Activated B cell treated with CpG ODN at 0.5 μM for 24 hours (primary cell): ENCODE data around the gene ACBD7. TPM values are rescaled to one million over a fixed set of nuclear protein-coding genes. Genes with fewer than 3 reads are reported as not detected.

Experiments used
- ATAC-seq: fragments of 200-7000 bp; cut with Tn5 transposase; one replicate; pipeline ENCODE4 v1.10.0; 2021; ENCODE audit warnings: low read depth, mild to moderate bottlenecking, moderate library complexity
- CTCF ChIA-PET: fragments of 350-600 bp; sonication (Branson Sonifier 250); formaldehyde crosslinking; loops from one replicate; lab custom pipeline; 2021; ENCODE audit warnings: antibody characterized with exemption; lab: Charles Lee
- POLR2A ChIA-PET: fragments of 350-600 bp; sonication (Branson Sonifier 250); formaldehyde crosslinking; loops from one replicate; lab custom pipeline; 2021; ENCODE audit warnings: antibody characterized with exemption; lab: Charles Lee
- DNase-seq: peaks from one replicate; pipeline ENCODE4 v3.0.0; 2022
- H3K27ac Mint-ChIP-seq: one replicate; pipeline ENCODE4 v1.8.0; 2020; ENCODE audit warnings: mixed read lengths
- H3K27me3 Mint-ChIP-seq: one replicate; pipeline ENCODE4 v1.8.0; 2021; ENCODE audit warnings: mixed read lengths
- H3K36me3 Mint-ChIP-seq: one replicate; pipeline ENCODE4 v1.8.0; 2021; ENCODE audit warnings: low read depth, mixed read lengths
- H3K4me1 Mint-ChIP-seq: one replicate; pipeline ENCODE4 v1.8.0; 2021; ENCODE audit warnings: mixed read lengths
- H3K4me3 Mint-ChIP-seq: one replicate; pipeline ENCODE4 v1.8.0; 2020; ENCODE audit warnings: mild to moderate bottlenecking, mixed read lengths
- H3K9me3 Mint-ChIP-seq: one replicate; pipeline ENCODE4 v1.8.0; 2020; ENCODE audit warnings: mixed read lengths
- intact Hi-C: fragments of 100-400 bp; cut with micrococcal nuclease; formaldehyde crosslinking; loops from one replicate; pipeline ENCODE4 v1.15.1; 2024
- total RNA-seq: library from RNA; stranded (reverse); gene quantifications from 2 replicates; pipeline ENCODE4 v1.2.3, GENCODE V29; 2022
- TF ChIP-seq, protein P1 (sequence below): fragments of 200-600 bp; IDR thresholded peaks from one replicate; pipeline ENCODE4 v1.8.0; 2022; ENCODE audit warnings: antibody characterized with exemption, mild to moderate bottlenecking

Gene ACBD7
- total RNA-seq, 1 donor from 2014 or later: not detected

DNA sequence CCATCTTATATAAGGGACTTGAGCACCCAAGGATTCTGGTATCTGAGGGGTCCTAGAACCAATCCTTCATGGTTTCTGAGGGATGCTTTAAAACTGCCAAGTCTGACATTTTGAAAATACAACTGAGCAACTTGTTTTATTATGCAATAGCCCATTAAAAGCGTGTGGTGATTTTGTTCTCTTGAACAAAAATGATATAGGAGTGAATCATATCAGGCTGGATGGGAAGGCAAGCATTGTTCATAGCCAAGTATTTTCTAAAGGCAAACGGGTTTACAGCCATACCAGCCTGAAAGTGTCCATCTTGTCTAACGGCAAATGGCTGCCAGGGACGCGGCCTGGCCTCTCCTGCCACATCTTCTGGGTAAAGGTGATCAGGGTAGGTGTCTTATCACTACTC lies 31.9 kb upstream of the ACBD7 start:
- intact Hi-C loops: no loop called here
- H3K27me3 Mint-ChIP-seq: no peaks in the 10 kb centered on the region
- H3K4me1 Mint-ChIP-seq: peaks cover 4% of the 10 kb centered on the region
- CTCF ChIA-PET: no interaction called here
- no peak for DNase-seq
- no peak overlapping the region for H3K4me3 Mint-ChIP-seq
- no peak overlapping the region for H3K27ac Mint-ChIP-seq
- ATAC-seq: no peak
- POLR2A ChIA-PET: no interaction called here
- H3K9me3 Mint-ChIP-seq: no peaks in the 10 kb centered on the region
- peaks cover 38% of the 10 kb centered on the region for H3K36me3 Mint-ChIP-seq
- TF ChIP-seq, protein P1, sequence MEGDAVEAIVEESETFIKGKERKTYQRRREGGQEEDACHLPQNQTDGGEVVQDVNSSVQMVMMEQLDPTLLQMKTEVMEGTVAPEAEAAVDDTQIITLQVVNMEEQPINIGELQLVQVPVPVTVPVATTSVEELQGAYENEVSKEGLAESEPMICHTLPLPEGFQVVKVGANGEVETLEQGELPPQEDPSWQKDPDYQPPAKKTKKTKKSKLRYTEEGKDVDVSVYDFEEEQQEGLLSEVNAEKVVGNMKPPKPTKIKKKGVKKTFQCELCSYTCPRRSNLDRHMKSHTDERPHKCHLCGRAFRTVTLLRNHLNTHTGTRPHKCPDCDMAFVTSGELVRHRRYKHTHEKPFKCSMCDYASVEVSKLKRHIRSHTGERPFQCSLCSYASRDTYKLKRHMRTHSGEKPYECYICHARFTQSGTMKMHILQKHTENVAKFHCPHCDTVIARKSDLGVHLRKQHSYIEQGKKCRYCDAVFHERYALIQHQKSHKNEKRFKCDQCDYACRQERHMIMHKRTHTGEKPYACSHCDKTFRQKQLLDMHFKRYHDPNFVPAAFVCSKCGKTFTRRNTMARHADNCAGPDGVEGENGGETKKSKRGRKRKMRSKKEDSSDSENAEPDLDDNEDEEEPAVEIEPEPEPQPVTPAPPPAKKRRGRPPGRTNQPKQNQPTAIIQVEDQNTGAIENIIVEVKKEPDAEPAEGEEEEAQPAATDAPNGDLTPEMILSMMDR: no peak

DNA sequence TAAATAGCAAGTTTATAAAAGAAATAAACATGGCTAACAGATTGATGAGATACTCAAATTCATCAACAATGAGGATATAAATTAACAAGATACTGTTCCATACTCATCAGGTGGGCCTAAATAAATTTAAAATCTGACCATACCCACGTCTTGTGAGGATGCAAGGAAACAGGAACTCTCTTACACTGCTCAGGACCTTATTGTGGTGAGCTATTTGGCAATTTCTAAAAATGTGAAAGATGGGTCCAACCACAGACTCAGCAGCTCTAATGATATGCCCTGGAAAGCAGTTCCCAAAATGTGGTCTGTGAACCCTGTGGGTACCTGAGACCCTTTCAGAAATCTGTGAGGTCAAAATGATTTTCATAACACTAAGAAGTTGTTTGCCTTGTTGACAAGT lies 30.0 kb upstream of the ACBD7 start:
- H3K4me1 Mint-ChIP-seq: peaks cover 4% of the 10 kb centered on the region
- no peaks in the 10 kb centered on the region for H3K9me3 Mint-ChIP-seq
- ATAC-seq (no peak), DNase-seq (no peak)
- no peak overlapping the region for H3K27ac Mint-ChIP-seq
- CTCF ChIA-PET: no interaction called here
- POLR2A ChIA-PET: no interaction called here
- peaks cover 34% of the 10 kb centered on the region for H3K36me3 Mint-ChIP-seq
- H3K4me3 Mint-ChIP-seq: no peak overlapping the region
- intact Hi-C loops: no loop called here
- TF ChIP-seq, protein P1: no peak
- no peaks in the 10 kb centered on the region for H3K27me3 Mint-ChIP-seq

DNA sequence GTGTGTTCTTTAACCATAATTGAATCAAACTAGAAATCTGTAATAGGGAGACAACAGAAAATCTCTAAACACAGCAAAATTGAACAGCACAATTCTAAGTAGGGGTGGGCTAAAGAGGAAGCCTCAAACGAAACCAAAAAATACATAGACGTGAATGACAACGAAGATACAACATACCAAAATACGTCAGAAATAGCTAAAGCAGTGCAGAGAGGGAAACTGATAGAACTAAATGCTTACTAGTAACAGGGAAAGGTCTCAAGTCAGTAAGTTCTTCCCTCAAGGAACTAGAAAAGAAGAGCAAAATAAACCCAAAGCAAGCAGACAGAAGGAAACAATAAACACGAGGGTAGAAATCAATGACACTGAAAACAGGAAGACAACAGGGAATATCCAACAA lies 27.6 kb upstream of the ACBD7 start:
- CTCF ChIA-PET: interaction anchor here (1.3 kb wide), 2 partner anchors 10 to 17 kb away, joined by 3 to 4 read pairs; no protein-coding TSS in a partner anchor
- intact Hi-C loops: no loop called here
- ATAC-seq (no peak), DNase-seq (no peak)
- TF ChIP-seq, protein P1: no peak
- Mint-ChIP-seq H3K36me3 (peaks cover 38% of the 10 kb centered on the region), H3K27me3 (no peaks in the 10 kb centered on the region), H3K9me3 (no peaks in the 10 kb centered on the region), H3K4me1 (peaks cover 2% of the 10 kb centered on the region), H3K4me3 (no peak overlapping the region), H3K27ac (no peak overlapping the region)
- POLR2A ChIA-PET: no interaction called here

DNA sequence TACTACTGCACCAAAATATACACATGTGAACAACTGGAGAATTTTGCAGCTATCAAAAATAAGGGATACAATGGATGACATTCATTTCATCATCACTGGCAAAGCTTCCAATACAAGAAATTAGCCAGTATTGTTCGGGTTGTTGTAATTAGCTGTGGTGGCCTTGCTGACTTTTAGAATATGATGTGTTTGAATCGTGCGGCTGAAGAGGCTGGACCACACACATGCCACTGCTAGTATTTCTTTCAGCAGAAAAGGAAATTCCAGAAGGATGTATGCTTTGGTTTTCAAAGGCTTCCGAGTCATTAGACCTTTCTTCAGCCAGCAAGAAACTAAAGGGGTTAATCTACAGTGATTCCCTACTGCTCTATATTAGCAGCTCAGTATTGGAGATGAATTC lies 25.2 kb upstream of the ACBD7 start:
- Mint-ChIP-seq H3K27me3 (no peaks in the 10 kb centered on the region), H3K36me3 (peaks cover 30% of the 10 kb centered on the region), H3K27ac (no peak overlapping the region), H3K4me1 (peaks cover 2% of the 10 kb centered on the region), H3K4me3 (no peak overlapping the region), H3K9me3 (no peaks in the 10 kb centered on the region)
- DNase-seq: no peak
- TF ChIP-seq, protein P1: no peak
- ChIA-PET CTCF (no interaction called here), POLR2A (interaction anchor here (0.6 kb wide), 2 partner anchors 14 to 1503 kb away, joined by 5 to 7 read pairs; no protein-coding TSS in a partner anchor)
- ATAC-seq: no peak
- intact Hi-C loops: no loop called here

DNA sequence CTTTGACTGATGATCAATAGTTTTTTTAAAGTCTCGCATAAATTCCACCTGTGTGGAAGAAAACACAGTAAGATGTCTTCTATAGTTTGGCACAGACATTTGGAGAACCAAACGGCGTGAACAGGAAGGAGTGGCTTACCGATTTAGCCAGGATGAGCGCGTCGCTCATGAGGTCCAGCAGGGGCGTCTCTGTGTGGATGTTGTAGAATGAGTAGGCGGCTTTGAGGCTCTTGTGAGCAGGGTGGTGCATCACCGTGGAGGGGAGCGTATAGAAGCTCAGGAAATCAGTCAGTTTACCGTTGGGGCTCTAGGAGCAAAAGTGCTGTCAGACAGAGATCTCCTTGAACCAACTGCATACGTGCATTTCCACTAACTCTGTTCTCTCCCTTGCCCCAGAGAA lies 24.1 kb upstream of the ACBD7 start:
- ATAC-seq (no peak), DNase-seq (no peak)
- no peaks in the 10 kb centered on the region for H3K27me3 Mint-ChIP-seq
- H3K9me3 Mint-ChIP-seq: no peaks in the 10 kb centered on the region
- ChIA-PET CTCF (no interaction called here), POLR2A (no interaction called here)
- no peak overlapping the region for H3K27ac Mint-ChIP-seq
- H3K4me3 Mint-ChIP-seq: no peak overlapping the region
- intact Hi-C loops: no loop called here
- no peaks in the 10 kb centered on the region for H3K4me1 Mint-ChIP-seq
- peaks cover 34% of the 10 kb centered on the region for H3K36me3 Mint-ChIP-seq
- TF ChIP-seq, protein P1: no peak
